Breast epithelium (tissue), 3 donors: ENCODE data around the gene PLXNA4.

Experiments
- CTCF ChIP-seq, 3 donors: fragments of 450-650 bp; IDR thresholded peaks; one replicate each; pipeline ENCODE4 v1.5.1; 2016 to 2017; ENCODE audit warnings: antibody characterized with exemption in 3 of 3, mild to moderate bottlenecking in 3 of 3, moderate library complexity in 3 of 3
- POLR2A ChIP-seq: fragments of 450-650 bp; IDR thresholded peaks from one replicate; pipeline ENCODE4 v1.6.1; 2016; ENCODE audit warnings: antibody characterized with exemption, mild to moderate bottlenecking, moderate library complexity

GRCh38 chr7:132200141-132200540 is 376.1 kb downstream of the PLXNA4 start:
- no peak for TF ChIP-seq CTCF (IDR thresholded peaks at IDR 0.05)
- no peak for TF ChIP-seq POLR2A
